OCI-LY7 (cell line): ENCODE data around the gene RASGRP2.

ENCODE experiments used
- CTCF ChIP-seq: fragments of 200-600 bp; sonication (generic); conservative IDR thresholded peaks from 2 replicates; pipeline ENCODE4 v1.5.1; 2014; ENCODE audit warnings: mild to moderate bottlenecking, antibody characterized with exemption, low read length, moderate library complexity, mixed read lengths
- EZH2phosphoT487 ChIP-seq: fragments of 200-600 bp; sonication (generic); IDR thresholded peaks from 2 replicates; pipeline ENCODE4 v1.6.1; 2018; ENCODE audit warnings: low read depth, borderline replicate concordance, mild to moderate bottlenecking, mixed run types, antibody characterized with exemption, low read length, moderate library complexity, mixed read lengths

GRCh38 chr11:64764040-64764611, 20.2 kb upstream of the RASGRP2 start:
- TF ChIP-seq CTCF = no peak
- TF ChIP-seq EZH2phosphoT487 = no peak
